Kidney capillary endothelial cell (primary cell): ENCODE results near the gene RAP2B.

Source experiments
- DNase-seq: peaks from one replicate; pipeline ENCODE4 v3.0.0-alpha.2; 2018; ENCODE audit warnings: low spot score

RAP2B gene

GRCh38 chr3:153160451-153161137 is 1.4 kb upstream of the RAP2B start:
- DNase-seq = peak; percentile 79

- peak; percentile 99 for DNase-seq
These were observed 800 bp upstream of the RAP2B start for GRCh38 chr3:153161138-153161713.

- DNase-seq = no peak
These were observed 727 bp downstream of the RAP2B start for GRCh38 chr3:153162513-153163392.

- DNase-seq = no peak
These were observed 1.3 kb downstream of the RAP2B start for GRCh38 chr3:153163393-153163724.

GRCh38 chr3:153163756-153164550 is 1.9 kb downstream of the RAP2B start:
- DNase-seq = no peak

- peak; percentile 67 for DNase-seq
These were observed 3.2 kb downstream of the RAP2B start for GRCh38 chr3:153165261-153165681.

GRCh38 chr3:153166206-153166605 is 4.2 kb downstream of the RAP2B start:
- no peak for DNase-seq

GRCh38 chr3:153166796-153167195 is 4.8 kb downstream of the RAP2B start:
- no peak for DNase-seq

- DNase-seq = no peak
These were observed 7.9 kb downstream of the RAP2B start for GRCh38 chr3:153169793-153170383.

- no peak for DNase-seq
These were observed 9.2 kb downstream of the RAP2B start for GRCh38 chr3:153171256-153171655.

GRCh38 chr3:153171918-153172317 is 9.9 kb downstream of the RAP2B start:
- DNase-seq = no peak

GRCh38 chr3:153172796-153173757 is 11.1 kb downstream of the RAP2B start:
- no peak for DNase-seq

GRCh38 chr3:153173758-153174516 is 11.9 kb downstream of the RAP2B start:
- DNase-seq = no peak

GRCh38 chr3:153176197-153176596 is 14.2 kb downstream of the RAP2B start:
- no peak for DNase-seq

- DNase-seq = no peak
These were observed 18.9 kb downstream of the RAP2B start for GRCh38 chr3:153180860-153181372.

- DNase-seq = peak; percentile 65
These were observed 20.7 kb downstream of the RAP2B start for GRCh38 chr3:153182501-153183293.

GRCh38 chr3:153190923-153191322 is 28.9 kb downstream of the RAP2B start:
- DNase-seq = no peak

GRCh38 chr3:153192327-153192726 is 30.3 kb downstream of the RAP2B start:
- no peak for DNase-seq
